ENCODE data around the gene ACOT8.

GRCh38 chr20:45836841-45837240, 20.4 kb downstream of the ACOT8 start:
- TF ChIP-seq EZH2 (optimal IDR thresholded peaks at IDR 0.05; ENCODE audit: low read depth, low read length) (no peak), CTCF (IDR thresholded peaks at IDR 0.05; ENCODE audit: low read length) (no peak), EZH2phosphoT487 (IDR thresholded peaks at IDR 0.05; ENCODE audit: low read length) (no peak)

Data from MM.1S (cell line).